HepG2 (cell line): ENCODE results near the gene AUP1. TPM values are rescaled to one million over a fixed set of nuclear protein-coding genes. Genes with fewer than 3 reads are reported as not detected.

Experiments
- ARNT2 ChIP-seq: sonication (generic); formaldehyde crosslinking; IDR thresholded peaks from 2 replicates; pipeline ENCODE4 v1.8.0; 2022; ENCODE audit warnings: mild to moderate bottlenecking, low read depth, missing genetic modification reagents, moderate library complexity
- ATM ChIP-seq: fragments of 450-650 bp; IDR thresholded peaks from 2 replicates; pipeline ENCODE4 v1.7.1; 2017; ENCODE audit warnings: mild to moderate bottlenecking, borderline replicate concordance
- HNRNPK ChIP-seq: fragments of 200-400 bp; formaldehyde crosslinking; IDR thresholded peaks from 2 replicates; pipeline ENCODE4 v1.6.1; 2018; ENCODE audit warnings: low read length, low read depth, moderate library complexity, mild to moderate bottlenecking; ENCODE audit not compliant: poor library complexity, severe bottlenecking
- JUNB ChIP-seq: sonication (generic); formaldehyde crosslinking; IDR thresholded peaks from 2 replicates; pipeline ENCODE4 v1.8.0; 2022; ENCODE audit warnings: missing genetic modification reagents, mild to moderate bottlenecking, borderline replicate concordance
- MAZ ChIP-seq, 2 experiments: sonication (generic) in 1 of 2; formaldehyde crosslinking in 1 of 2; IDR thresholded peaks; 2 replicates each; pipeline versions ENCODE4 v1.5.0 to v1.6.1; 2012 to 2020; ENCODE audit warnings: low read depth in 2 of 2, mild to moderate bottlenecking in 2 of 2, borderline replicate concordance in 1 of 2, improper control_type of control experiment in 1 of 2, low read length in 1 of 2, missing genetic modification reagents in 1 of 2, moderate library complexity in 1 of 2
- NFATC3 ChIP-seq: sonication (generic); formaldehyde crosslinking; IDR thresholded peaks from 2 replicates; pipeline ENCODE4 v1.5.1; 2020; ENCODE audit warnings: mild to moderate bottlenecking, missing genetic modification reagents
- NFIC ChIP-seq: IDR thresholded peaks from 2 replicates; pipeline ENCODE4 v1.6.1; 2012; ENCODE audit warnings: mild to moderate bottlenecking, low read length, inconsistent platforms
- PAX8 ChIP-seq: sonication (generic); formaldehyde crosslinking; IDR thresholded peaks from 2 replicates; pipeline ENCODE4 v1.8.0; 2022; ENCODE audit warnings: mild to moderate bottlenecking, missing genetic modification reagents, borderline replicate concordance
- POGZ ChIP-seq: sonication (generic); formaldehyde crosslinking; IDR thresholded peaks from 2 replicates; pipeline ENCODE4 v1.4.0; 2020; ENCODE audit warnings: mild to moderate bottlenecking, missing genetic modification reagents
- RCOR2 ChIP-seq: IDR thresholded peaks from 2 replicates; pipeline ENCODE4 v1.6.1; 2016; ENCODE audit warnings: missing biosample characterization, missing genetic modification reagents
- SMYD3 ChIP-seq: sonication (generic); formaldehyde crosslinking; IDR thresholded peaks from 2 replicates; pipeline ENCODE4 v1.8.1; 2023; ENCODE audit warnings: mild to moderate bottlenecking, missing genetic modification reagents
- SRY ChIP-seq: sonication (generic); formaldehyde crosslinking; IDR thresholded peaks from 2 replicates; pipeline ENCODE4 v1.8.0; 2022; ENCODE audit warnings: mild to moderate bottlenecking, missing genetic modification reagents
- TEAD2 ChIP-seq: sonication (generic); formaldehyde crosslinking; IDR thresholded peaks from 2 replicates; pipeline ENCODE4 v1.9.0; 2021; ENCODE audit warnings: missing genetic modification reagents
- ZBTB21 ChIP-seq: sonication (generic); formaldehyde crosslinking; IDR thresholded peaks from 2 replicates; pipeline ENCODE4 v1.4.0; 2020; ENCODE audit warnings: missing genetic modification reagents
- ZC3H13 ChIP-seq: sonication (generic); formaldehyde crosslinking; IDR thresholded peaks from 2 replicates; pipeline ENCODE4 v1.8.1; 2023; ENCODE audit warnings: mild to moderate bottlenecking, missing genetic modification reagents, moderate library complexity
- ZFP36L1 ChIP-seq: sonication (generic); formaldehyde crosslinking; IDR thresholded peaks from 2 replicates; pipeline ENCODE4 v1.8.0; 2022; ENCODE audit warnings: mild to moderate bottlenecking, missing genetic modification reagents, moderate library complexity
- ZNF124 ChIP-seq: sonication (generic); formaldehyde crosslinking; IDR thresholded peaks from 2 replicates; pipeline ENCODE4 v1.4.0; 2020; ENCODE audit warnings: missing genetic modification reagents
- ZNF263 ChIP-seq: sonication (generic); formaldehyde crosslinking; IDR thresholded peaks from 2 replicates; pipeline ENCODE4 v1.4.0; 2020; ENCODE audit warnings: missing genetic modification reagents
- ZNF441 ChIP-seq: sonication (generic); formaldehyde crosslinking; IDR thresholded peaks from 2 replicates; pipeline ENCODE4 v1.7.0; 2021; ENCODE audit warnings: missing genetic modification reagents, borderline replicate concordance
- ZNF589 ChIP-seq: sonication (generic); formaldehyde crosslinking; conservative IDR thresholded peaks from 2 replicates; pipeline ENCODE4 v1.8.0; 2022; ENCODE audit warnings: mild to moderate bottlenecking, moderate library complexity, missing genetic modification reagents
- ZNF770 ChIP-seq: sonication (generic); formaldehyde crosslinking; IDR thresholded peaks from 2 replicates; pipeline ENCODE4 v1.5.0; 2020; ENCODE audit warnings: mild to moderate bottlenecking, missing genetic modification reagents
- ZSCAN31 ChIP-seq: sonication (generic); formaldehyde crosslinking; IDR thresholded peaks from 2 replicates; pipeline ENCODE4 v1.5.0; 2020; ENCODE audit warnings: low read depth, mild to moderate bottlenecking, missing genetic modification reagents
- polyA plus RNA-seq, 8 experiments: library from polyadenylated mRNA; depleted of rRNA in 3 of 8; stranded (reverse) in 7 of 8; unstranded in 1 of 8; fragments of >200 nt; fragmentation: Illumina TruSeq in 4 of 8; extraction: Trizol in 4 of 8; gene quantifications; 2 replicates each; pipeline versions ENCODE4 v1.2.1 to v1.2.3, GENCODE V29; 2011 to 2016; ENCODE audit warnings: low read depth in 4 of 8, missing spikeins in 1 of 8, mixed read lengths in 1 of 8; ENCODE audit not compliant: insufficient read depth in 1 of 8
- total RNA-seq, 5 experiments: library from RNA; depleted of rRNA; stranded (reverse); fragments of >200 nt; fragmentation: Illumina TruSeq; extraction: Trizol; gene quantifications; 2 replicates each; pipeline ENCODE4 v1.2.3, GENCODE V29; 2016; ENCODE audit warnings: low read depth in 1 of 5
- TF ChIP-seq, protein P1 (sequence below): sonication (generic); formaldehyde crosslinking; conservative IDR thresholded peaks from 2 replicates; pipeline ENCODE4 v1.4.0; 2020; ENCODE audit warnings: mild to moderate bottlenecking, missing genetic modification reagents, moderate library complexity

AUP1 gene
- total and polyA plus RNA-seq, 2 of the 13 experiments (the other 11 are each of a cell fraction or from before 2014, with no cell fraction given) = 174 to 267 TPM

DNA sequence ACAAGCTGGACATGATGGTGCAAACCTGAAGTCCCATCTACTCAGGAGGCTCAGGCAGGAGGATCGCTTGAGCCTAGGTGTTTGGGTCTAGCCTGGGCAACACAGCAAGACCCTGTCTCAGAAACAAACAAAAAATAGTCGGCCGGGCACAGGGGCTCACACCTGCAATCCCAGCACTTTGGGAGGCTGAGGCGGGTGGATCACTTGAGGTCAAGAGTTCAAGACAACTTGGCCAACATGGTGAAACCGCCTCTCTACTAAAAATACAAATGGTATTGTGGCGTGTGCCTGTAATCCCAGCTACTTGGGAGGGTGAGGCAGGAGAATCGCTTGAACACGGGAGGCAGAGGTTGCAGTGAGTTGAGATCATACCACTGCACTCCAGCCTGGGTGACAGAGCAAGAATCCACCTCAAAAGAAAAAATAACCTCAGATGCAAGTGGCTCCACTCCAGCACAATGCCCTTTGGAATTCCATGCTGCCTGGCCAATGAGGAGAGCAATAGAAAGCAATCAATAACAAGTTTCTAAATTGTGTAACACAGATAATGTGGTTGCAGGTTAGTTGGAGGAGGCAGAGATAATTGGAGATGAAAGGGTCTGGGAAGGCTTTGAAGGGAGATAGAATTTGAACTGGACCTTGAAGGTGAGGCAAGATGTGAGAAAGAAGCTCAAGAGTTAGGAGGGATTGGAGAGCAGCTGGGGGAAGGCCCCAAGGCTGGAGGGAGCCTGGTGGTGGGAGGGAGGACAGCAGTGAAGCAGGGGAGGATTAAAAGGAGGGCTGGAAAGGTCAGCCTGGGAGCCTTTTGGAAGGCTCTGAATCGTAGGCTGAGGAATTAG is 40.6 kb downstream of the AUP1 start (continued):
- TF ChIP-seq JUNB = peak; percentile 72; the same call in 1 of the 2 replicates
- TF ChIP-seq ZNF441 (CRISPR knock-in tag) = peak; percentile 100
- TF ChIP-seq NFIC = peak; percentile 90
- TF ChIP-seq TEAD2 (CRISPR knock-in tag) = no peak
- 0 out of 2 replicates have a peak, but pooled peaks have one; percentile 46 for TF ChIP-seq POGZ
- peak; percentile 68; the same call in 1 of the 2 replicates for TF ChIP-seq SMYD3 (CRISPR knock-in tag)
- no peak; the same call in 1 of the 2 replicates for TF ChIP-seq ZBTB21 (CRISPR knock-in tag)
- no peak for TF ChIP-seq SRY (CRISPR knock-in tag)
- no peak for TF ChIP-seq HNRNPK
- peak; percentile 39; the same call in 1 of the 2 replicates for TF ChIP-seq NFATC3 (CRISPR knock-in tag)
- TF ChIP-seq ARNT2 (CRISPR knock-in tag) = 0 out of 2 replicates have a peak, but pooled peaks have one; percentile 17
- TF ChIP-seq, protein P1, sequence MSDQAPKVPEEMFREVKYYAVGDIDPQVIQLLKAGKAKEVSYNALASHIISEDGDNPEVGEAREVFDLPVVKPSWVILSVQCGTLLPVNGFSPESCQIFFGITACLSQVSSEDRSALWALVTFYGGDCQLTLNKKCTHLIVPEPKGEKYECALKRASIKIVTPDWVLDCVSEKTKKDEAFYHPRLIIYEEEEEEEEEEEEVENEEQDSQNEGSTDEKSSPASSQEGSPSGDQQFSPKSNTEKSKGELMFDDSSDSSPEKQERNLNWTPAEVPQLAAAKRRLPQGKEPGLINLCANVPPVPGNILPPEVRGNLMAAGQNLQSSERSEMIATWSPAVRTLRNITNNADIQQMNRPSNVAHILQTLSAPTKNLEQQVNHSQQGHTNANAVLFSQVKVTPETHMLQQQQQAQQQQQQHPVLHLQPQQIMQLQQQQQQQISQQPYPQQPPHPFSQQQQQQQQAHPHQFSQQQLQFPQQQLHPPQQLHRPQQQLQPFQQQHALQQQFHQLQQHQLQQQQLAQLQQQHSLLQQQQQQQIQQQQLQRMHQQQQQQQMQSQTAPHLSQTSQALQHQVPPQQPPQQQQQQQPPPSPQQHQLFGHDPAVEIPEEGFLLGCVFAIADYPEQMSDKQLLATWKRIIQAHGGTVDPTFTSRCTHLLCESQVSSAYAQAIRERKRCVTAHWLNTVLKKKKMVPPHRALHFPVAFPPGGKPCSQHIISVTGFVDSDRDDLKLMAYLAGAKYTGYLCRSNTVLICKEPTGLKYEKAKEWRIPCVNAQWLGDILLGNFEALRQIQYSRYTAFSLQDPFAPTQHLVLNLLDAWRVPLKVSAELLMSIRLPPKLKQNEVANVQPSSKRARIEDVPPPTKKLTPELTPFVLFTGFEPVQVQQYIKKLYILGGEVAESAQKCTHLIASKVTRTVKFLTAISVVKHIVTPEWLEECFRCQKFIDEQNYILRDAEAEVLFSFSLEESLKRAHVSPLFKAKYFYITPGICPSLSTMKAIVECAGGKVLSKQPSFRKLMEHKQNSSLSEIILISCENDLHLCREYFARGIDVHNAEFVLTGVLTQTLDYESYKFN (CRISPR knock-in tag) = peak; percentile 97
- TF ChIP-seq ATM = peak; percentile 96
- no peak for TF ChIP-seq ZFP36L1 (CRISPR knock-in tag)
- TF ChIP-seq ZNF770 (CRISPR knock-in tag) = peak; percentile 88; the same call in 1 of the 2 replicates
- TF ChIP-seq ZC3H13 (CRISPR knock-in tag) = peak; percentile 92
- peak; percentile 95; the same call in 1 of the 2 replicates for TF ChIP-seq ZNF589 (CRISPR knock-in tag)
- peak; percentile 64; the same call in 1 of the 2 replicates for TF ChIP-seq ZNF124 (CRISPR knock-in tag)
- TF ChIP-seq MAZ (IDR thresholded peaks at IDR 0.05; ENCODE audit: borderline replicate concordance, low read depth, low read length) = no peak
- TF ChIP-seq MAZ (CRISPR knock-in tag; IDR thresholded peaks at IDR 0.05; ENCODE audit: low read depth) = peak; percentile 65
- peak; percentile 96 for TF ChIP-seq ZNF263 (CRISPR knock-in tag)
- peak; percentile 94 for TF ChIP-seq RCOR2 (CRISPR knock-in tag)
- TF ChIP-seq ZSCAN31 (CRISPR knock-in tag) = peak; percentile 61; the same call in 1 of the 2 replicates
- TF ChIP-seq PAX8 (CRISPR knock-in tag) = no peak
